KMS-11 (cell line): ENCODE results near the gene UBE2D3.
"Not testable (repeated sequence)": the region's sequence is repeated elsewhere in the genome, so short reads cannot be mapped to it uniquely, and the experiment has no call there.

Source experiments
- H2AFZ ChIP-seq: fragments of 200-600 bp; sonication (generic); 2 replicates; pipeline ENCODE4 v1.6.1; 2016; ENCODE audit warnings: antibody characterized with exemption, mixed run types, low read depth
- H3K27ac ChIP-seq: fragments of 200-600 bp; sonication (generic); 2 replicates; pipeline ENCODE4 v1.6.1; 2016; ENCODE audit warnings: mild to moderate bottlenecking, mixed run types
- H3K27me3 ChIP-seq: fragments of 200-600 bp; sonication (generic); 2 replicates; pipeline ENCODE4 v1.6.1; 2017; ENCODE audit warnings: mild to moderate bottlenecking, low read depth, mixed run types, moderate library complexity; ENCODE audit not compliant: insufficient read depth
- H3K36me3 ChIP-seq: fragments of 200-600 bp; sonication (generic); 2 replicates; pipeline ENCODE4 v1.6.1; 2017; ENCODE audit warnings: mild to moderate bottlenecking, mixed run types; ENCODE audit not compliant: insufficient read depth
- H3K4me1 ChIP-seq: fragments of 200-600 bp; sonication (generic); 2 replicates; pipeline ENCODE4 v1.6.1; 2016; ENCODE audit warnings: mild to moderate bottlenecking, low read depth, mixed run types; ENCODE audit not compliant: poor library complexity, severe bottlenecking
- H3K4me2 ChIP-seq: fragments of 200-600 bp; sonication (generic); 2 replicates; pipeline ENCODE4 v1.7.0; 2016; ENCODE audit warnings: mild to moderate bottlenecking, mixed run types
- H3K4me3 ChIP-seq: fragments of 200-600 bp; sonication (generic); IDR thresholded peaks from 2 replicates; pipeline ENCODE4 v1.6.1; 2017; ENCODE audit warnings: low read depth, low read length, mixed read lengths; ENCODE audit not compliant: insufficient read depth
- H3K79me2 ChIP-seq: fragments of 200-600 bp; sonication (generic); 2 replicates; pipeline ENCODE4 v1.6.1; 2016; ENCODE audit warnings: low read depth, mixed run types; ENCODE audit not compliant: insufficient read depth
- H3K9ac ChIP-seq: fragments of 200-600 bp; sonication (generic); 2 replicates; pipeline ENCODE4 v1.6.1; 2016; ENCODE audit warnings: mild to moderate bottlenecking, mixed run types
- H4K20me1 ChIP-seq: fragments of 200-600 bp; sonication (generic); 2 replicates; pipeline ENCODE4 v1.6.1; 2016; ENCODE audit warnings: mild to moderate bottlenecking, mixed run types; ENCODE audit not compliant: insufficient read depth
- TF ChIP-seq, protein P1 (sequence below): fragments of 200-600 bp; sonication (generic); conservative IDR thresholded peaks from 2 replicates; pipeline ENCODE4 v1.6.1; 2017; ENCODE audit warnings: low read depth, mild to moderate bottlenecking, antibody characterized with exemption, low read length, moderate library complexity, mixed read lengths

Gene UBE2D3

GRCh38 chr4:102868153-102868780 lies 40.9 kb upstream of the UBE2D3 start:
- Histone ChIP-seq H3K4me2 (peak overlapping the region; percentile 97), H3K4me3 (no peak overlapping the region), H3K4me1 (peaks cover 70% of the 10 kb centered on the region), H3K27me3 (no peaks in the 10 kb centered on the region), H3K36me3 (0 out of 2 replicates have a peak, but pooled peaks cover 5% of the 10 kb centered on the region), H2AFZ (peak overlapping the region; percentile 50), H3K9ac (peak overlapping the region; percentile 98), H4K20me1 (no peaks in the 10 kb centered on the region), H3K27ac (peak overlapping the region; percentile 100), H3K79me2 (peaks cover 89% of the 10 kb centered on the region)
- TF ChIP-seq, protein P1, sequence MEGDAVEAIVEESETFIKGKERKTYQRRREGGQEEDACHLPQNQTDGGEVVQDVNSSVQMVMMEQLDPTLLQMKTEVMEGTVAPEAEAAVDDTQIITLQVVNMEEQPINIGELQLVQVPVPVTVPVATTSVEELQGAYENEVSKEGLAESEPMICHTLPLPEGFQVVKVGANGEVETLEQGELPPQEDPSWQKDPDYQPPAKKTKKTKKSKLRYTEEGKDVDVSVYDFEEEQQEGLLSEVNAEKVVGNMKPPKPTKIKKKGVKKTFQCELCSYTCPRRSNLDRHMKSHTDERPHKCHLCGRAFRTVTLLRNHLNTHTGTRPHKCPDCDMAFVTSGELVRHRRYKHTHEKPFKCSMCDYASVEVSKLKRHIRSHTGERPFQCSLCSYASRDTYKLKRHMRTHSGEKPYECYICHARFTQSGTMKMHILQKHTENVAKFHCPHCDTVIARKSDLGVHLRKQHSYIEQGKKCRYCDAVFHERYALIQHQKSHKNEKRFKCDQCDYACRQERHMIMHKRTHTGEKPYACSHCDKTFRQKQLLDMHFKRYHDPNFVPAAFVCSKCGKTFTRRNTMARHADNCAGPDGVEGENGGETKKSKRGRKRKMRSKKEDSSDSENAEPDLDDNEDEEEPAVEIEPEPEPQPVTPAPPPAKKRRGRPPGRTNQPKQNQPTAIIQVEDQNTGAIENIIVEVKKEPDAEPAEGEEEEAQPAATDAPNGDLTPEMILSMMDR = no peak

DNA sequence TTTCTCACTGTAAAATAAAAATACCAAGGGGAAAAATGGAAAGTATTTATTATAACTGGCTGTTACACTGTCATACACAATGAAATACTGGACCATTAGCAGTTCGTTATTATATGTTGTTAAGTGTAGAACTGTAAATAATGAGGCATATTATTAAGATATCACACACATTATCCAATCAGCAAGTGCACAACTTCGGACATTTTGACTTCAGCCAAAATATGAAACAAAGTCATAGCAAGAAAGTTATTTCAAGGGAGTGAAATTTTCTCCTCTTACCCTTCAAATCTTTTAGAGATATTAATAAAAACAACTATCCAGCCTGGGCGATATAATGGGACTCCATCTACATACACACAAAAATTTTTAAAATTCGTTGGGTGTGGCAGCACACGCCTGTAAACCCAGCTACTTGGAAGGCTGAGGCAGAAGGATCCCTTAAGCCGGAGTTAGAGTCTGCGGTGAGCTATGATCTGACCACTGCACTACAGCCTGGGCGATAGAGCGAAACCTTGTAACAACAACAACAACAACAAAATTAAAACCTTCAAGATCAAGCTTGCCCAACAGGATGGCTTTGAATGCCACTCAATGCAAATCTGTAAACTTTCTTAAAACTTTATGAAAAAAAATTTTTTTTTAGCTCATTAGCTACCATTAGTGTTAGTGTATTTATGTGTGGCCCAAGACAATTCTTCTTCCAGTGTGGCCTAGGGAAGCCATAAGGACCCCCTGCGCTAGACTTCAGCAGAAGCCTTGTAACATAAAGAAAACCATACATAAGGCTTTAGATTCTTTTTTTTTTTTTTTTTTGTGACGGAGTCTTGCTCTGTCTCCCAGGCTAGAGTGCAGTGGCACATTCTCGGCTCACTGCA lies 40.2 kb upstream of the UBE2D3 start:
- Histone ChIP-seq H3K36me3 (0 out of 2 replicates have a peak, but pooled peaks cover 3% of the 10 kb centered on the region), H4K20me1 (no peaks in the 10 kb centered on the region), H3K79me2 (peaks cover 85% of the 10 kb centered on the region), H3K9ac (peak overlapping the region; percentile 98), H3K4me2 (peak overlapping the region; percentile 97), H3K27ac (peak overlapping the region; percentile 100), H2AFZ (peak overlapping the region; percentile 50), H3K27me3 (no peaks in the 10 kb centered on the region), H3K4me3 (no peak overlapping the region), H3K4me1 (peaks cover 64% of the 10 kb centered on the region)
- TF ChIP-seq, protein P1 = no peak

DNA sequence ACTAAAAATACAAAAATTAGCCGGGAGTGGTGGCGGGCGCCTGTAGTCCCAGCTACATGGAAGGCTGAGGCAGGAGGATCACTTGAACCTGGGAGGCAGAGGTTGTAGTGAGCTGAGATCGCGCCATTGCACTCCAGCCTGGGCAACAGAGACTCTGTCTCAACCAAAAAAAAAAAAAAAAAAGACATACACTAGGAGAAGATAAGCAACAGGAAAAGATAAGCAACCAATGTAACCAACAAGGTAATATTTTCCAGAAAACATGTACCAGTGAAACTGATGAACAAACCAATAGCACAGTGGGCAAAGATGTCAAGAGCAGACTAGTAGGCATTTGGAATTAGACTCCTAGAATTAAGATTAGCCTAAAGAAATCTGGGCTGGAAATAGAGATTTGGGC lies 38.0 kb upstream of the UBE2D3 start:
- peak overlapping the region; percentile 100; the same call in 1 of the 2 replicates for H3K27ac ChIP-seq
- peak overlapping the region; percentile 97 for H3K4me2 ChIP-seq
- H3K79me2 ChIP-seq = peaks cover 63% of the 10 kb centered on the region

DNA sequence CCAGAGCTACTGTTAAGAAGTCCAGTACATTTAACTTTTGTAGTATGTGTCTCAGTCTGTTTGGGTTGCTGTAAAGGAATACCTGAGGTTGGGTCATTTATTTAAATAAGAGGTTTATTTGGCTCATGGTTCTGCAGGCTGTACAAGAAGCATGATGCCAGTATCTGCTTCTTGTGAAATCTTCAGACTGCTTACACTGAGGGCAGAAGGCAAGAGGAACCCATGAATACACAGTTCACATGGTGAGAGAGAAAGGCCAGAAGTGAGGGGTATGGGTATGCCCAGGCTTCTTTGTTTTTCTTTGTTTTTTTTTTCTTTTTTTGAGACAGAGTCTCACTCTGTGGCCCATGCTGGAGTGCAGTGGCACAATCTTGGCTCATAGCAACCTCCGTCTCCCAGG lies 35.4 kb upstream of the UBE2D3 start:
- H3K4me2 ChIP-seq = no peak overlapping the region
- peaks cover 41% of the 10 kb centered on the region for H3K4me1 ChIP-seq
- no peak overlapping the region for H3K27ac ChIP-seq
- H2AFZ ChIP-seq = no peak overlapping the region
- H3K79me2 ChIP-seq = peaks cover 48% of the 10 kb centered on the region
- H3K9ac ChIP-seq = no peak overlapping the region
- no peak overlapping the region for H3K4me3 ChIP-seq
- H4K20me1 ChIP-seq = no peaks in the 10 kb centered on the region
- no peaks in the 10 kb centered on the region for H3K27me3 ChIP-seq
- no peaks in the 10 kb centered on the region for H3K36me3 ChIP-seq
- TF ChIP-seq, protein P1 = no peak

More for the DNA sequence above, 38.0 kb upstream of the UBE2D3 start:
- not testable (repeated sequence) for H3K4me3 ChIP-seq, H3K9ac ChIP-seq, H3K36me3 ChIP-seq, H3K27me3 ChIP-seq, H2AFZ ChIP-seq, H4K20me1 ChIP-seq
- H3K4me1 ChIP-seq = peaks cover 42% of the 10 kb centered on the region
